PC-3 (cell line): ENCODE data around the gene CLDN9.

Experiments
- CTCF ChIP-seq: fragments of 300-600 bp; sonication (generic); conservative IDR thresholded peaks from 2 replicates; pipeline ENCODE4 v1.5.1; 2017; ENCODE audit warnings: antibody characterized with exemption, low read depth, mild to moderate bottlenecking, low read length
- EZH2 ChIP-seq: fragments of 300-600 bp; sonication (generic); IDR thresholded peaks from one replicate; pipeline ENCODE4 v1.6.1; 2017; ENCODE audit warnings: antibody characterized with exemption, mild to moderate bottlenecking, low read length; ENCODE audit not compliant: unreplicated experiment
- EZH2phosphoT487 ChIP-seq: fragments of 300-600 bp; sonication (generic); IDR thresholded peaks from 2 replicates; pipeline ENCODE4 v1.6.1; 2018; ENCODE audit warnings: mild to moderate bottlenecking, antibody characterized with exemption, low read length, borderline replicate concordance

- TF ChIP-seq CTCF (no peak), EZH2 (no peak), EZH2phosphoT487 (no peak)
These were observed 5.4 kb upstream of the CLDN9 start for GRCh38 chr16:3007059-3007956.
